OCI-LY1 (cell line): ENCODE measurements around the gene CNTROB.

Source experiments
- H2AFZ ChIP-seq: fragments of 200-600 bp; sonication (generic), shearing (Covaris generic); 2 replicates; pipeline ENCODE4 v1.6.0; 2014; ENCODE audit warnings: antibody characterized with exemption, mild to moderate bottlenecking, low read length
- H3F3A ChIP-seq: fragments of 200-600 bp; sonication (generic), shearing (Covaris generic); 2 replicates; pipeline ENCODE4 v1.6.0; 2014; ENCODE audit warnings: mild to moderate bottlenecking, antibody characterized with exemption, low read length, moderate library complexity; ENCODE audit not compliant: insufficient read depth
- H3K27ac ChIP-seq: fragments of 200-600 bp; sonication (generic); 2 replicates; pipeline ENCODE4 v1.5.1; 2014; ENCODE audit warnings: low read length, mixed run types, mild to moderate bottlenecking, low read depth; ENCODE audit not compliant: poor library complexity, severe bottlenecking
- H3K27me3 ChIP-seq: fragments of 200-600 bp; sonication (generic); 2 replicates; pipeline ENCODE4 v1.6.0; 2014; ENCODE audit warnings: antibody characterized with exemption, mild to moderate bottlenecking, low read length, moderate library complexity; ENCODE audit not compliant: insufficient read depth
- H3K36me3 ChIP-seq: fragments of 200-600 bp; sonication (generic); 2 replicates; pipeline ENCODE4 v1.6.1; 2014; ENCODE audit warnings: mild to moderate bottlenecking, antibody characterized with exemption, low read length, moderate library complexity, mixed read lengths; ENCODE audit not compliant: insufficient read depth
- H3K4me1 ChIP-seq: fragments of 200-600 bp; sonication (generic); 2 replicates; pipeline ENCODE4 v1.5.1; 2014; ENCODE audit warnings: mild to moderate bottlenecking, low read length, moderate library complexity; ENCODE audit not compliant: insufficient read depth, severe bottlenecking
- H3K4me2 ChIP-seq: fragments of 200-600 bp; sonication (generic), shearing (Covaris generic); 2 replicates; pipeline ENCODE4 v1.6.1; 2014; ENCODE audit warnings: low read length
- H3K4me3 ChIP-seq: fragments of 200-600 bp; sonication (generic); 2 replicates; pipeline ENCODE4 v1.5.1; 2014; ENCODE audit warnings: low read length, low read depth, mild to moderate bottlenecking, mixed read lengths; ENCODE audit not compliant: poor library complexity, severe bottlenecking
- H3K79me2 ChIP-seq: fragments of 200-600 bp; shearing (Covaris generic); 2 replicates; pipeline ENCODE4 v1.6.1; 2016; ENCODE audit warnings: mixed run types, low read length, mixed read lengths; ENCODE audit not compliant: insufficient read depth
- H3K9ac ChIP-seq: fragments of 200-600 bp; sonication (generic), shearing (Covaris generic); 2 replicates; pipeline ENCODE4 v1.6.1; 2014; ENCODE audit warnings: mild to moderate bottlenecking, low read length, mixed read lengths
- H3K9me2 ChIP-seq: fragments of 200-600 bp; sonication (generic), shearing (Covaris generic); 2 replicates; pipeline ENCODE4 v1.6.1; 2014; ENCODE audit warnings: low read depth, mild to moderate bottlenecking, low read length, mixed read lengths
- H3K9me3 ChIP-seq: fragments of 200-600 bp; shearing (Covaris generic); 2 replicates; pipeline ENCODE4 v1.6.1; 2014; ENCODE audit warnings: low read length, mixed read lengths
- H4K20me1 ChIP-seq: fragments of 200-600 bp; sonication (generic), shearing (Covaris generic); 2 replicates; pipeline ENCODE4 v1.6.0; 2016; ENCODE audit warnings: mild to moderate bottlenecking, low read length; ENCODE audit not compliant: insufficient read depth
- EZH2 ChIP-seq: fragments of 200-600 bp; sonication (generic), shearing (Covaris generic); IDR thresholded peaks from 2 replicates; pipeline ENCODE4 v1.8.0; 2017; ENCODE audit warnings: borderline replicate concordance, mixed run types, mild to moderate bottlenecking, antibody characterized with exemption, low read length, moderate library complexity, mixed read lengths
- TF ChIP-seq, protein P1 (sequence below): fragments of 200-600 bp; sonication (generic), shearing (Covaris generic); IDR thresholded peaks from 2 replicates; pipeline ENCODE4 v1.5.1; 2017; ENCODE audit warnings: mild to moderate bottlenecking, antibody characterized with exemption, low read length, moderate library complexity, mixed read lengths

Gene CNTROB

DNA sequence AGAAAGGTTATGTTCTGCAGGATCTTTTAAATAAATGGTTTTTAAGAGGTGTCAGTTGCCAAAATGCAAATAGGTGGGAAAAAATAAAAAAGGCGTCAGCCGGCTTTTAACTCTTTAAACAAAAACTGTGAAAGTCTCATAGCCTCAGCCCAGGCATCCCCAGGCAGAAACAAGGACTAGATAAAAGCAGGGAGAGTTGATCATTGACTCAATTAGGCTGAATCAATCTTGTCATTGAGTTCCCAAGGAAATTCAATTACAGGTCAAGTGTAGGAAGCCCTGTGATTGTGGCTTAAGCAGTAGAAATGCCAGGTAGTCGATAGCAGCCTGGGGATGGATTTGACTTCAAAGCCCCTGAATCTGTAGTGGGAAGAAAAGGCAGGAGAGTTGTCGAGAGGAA is 39.6 kb downstream of the CNTROB start:
- no peak overlapping the region for H3K27ac ChIP-seq
- TF ChIP-seq, protein P1, sequence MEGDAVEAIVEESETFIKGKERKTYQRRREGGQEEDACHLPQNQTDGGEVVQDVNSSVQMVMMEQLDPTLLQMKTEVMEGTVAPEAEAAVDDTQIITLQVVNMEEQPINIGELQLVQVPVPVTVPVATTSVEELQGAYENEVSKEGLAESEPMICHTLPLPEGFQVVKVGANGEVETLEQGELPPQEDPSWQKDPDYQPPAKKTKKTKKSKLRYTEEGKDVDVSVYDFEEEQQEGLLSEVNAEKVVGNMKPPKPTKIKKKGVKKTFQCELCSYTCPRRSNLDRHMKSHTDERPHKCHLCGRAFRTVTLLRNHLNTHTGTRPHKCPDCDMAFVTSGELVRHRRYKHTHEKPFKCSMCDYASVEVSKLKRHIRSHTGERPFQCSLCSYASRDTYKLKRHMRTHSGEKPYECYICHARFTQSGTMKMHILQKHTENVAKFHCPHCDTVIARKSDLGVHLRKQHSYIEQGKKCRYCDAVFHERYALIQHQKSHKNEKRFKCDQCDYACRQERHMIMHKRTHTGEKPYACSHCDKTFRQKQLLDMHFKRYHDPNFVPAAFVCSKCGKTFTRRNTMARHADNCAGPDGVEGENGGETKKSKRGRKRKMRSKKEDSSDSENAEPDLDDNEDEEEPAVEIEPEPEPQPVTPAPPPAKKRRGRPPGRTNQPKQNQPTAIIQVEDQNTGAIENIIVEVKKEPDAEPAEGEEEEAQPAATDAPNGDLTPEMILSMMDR: no peak
- no peak overlapping the region for H3K4me3 ChIP-seq
- no peaks in the 10 kb centered on the region for H3K4me1 ChIP-seq
- H3K9me3 ChIP-seq: peaks cover 5% of the 10 kb centered on the region; the same call in 1 of the 2 replicates
- no peaks in the 10 kb centered on the region for H3F3A ChIP-seq
- no peak overlapping the region for H3K4me2 ChIP-seq
- no peaks in the 10 kb centered on the region for H3K79me2 ChIP-seq
- no peaks in the 10 kb centered on the region; the same call in 1 of the 2 replicates for H3K36me3 ChIP-seq
- H3K9me2 ChIP-seq: no peaks in the 10 kb centered on the region
- no peak overlapping the region for H2AFZ ChIP-seq
- no peaks in the 10 kb centered on the region; the same call in 1 of the 2 replicates for H3K27me3 ChIP-seq
- H3K9ac ChIP-seq: no peak overlapping the region
- H4K20me1 ChIP-seq: no peaks in the 10 kb centered on the region

GRCh38 chr17:7972131-7972785 is 40.3 kb downstream of the CNTROB start:
- H3K9me3 ChIP-seq: peaks cover 5% of the 10 kb centered on the region; the same call in 1 of the 2 replicates
- no peaks in the 10 kb centered on the region for H3K4me1 ChIP-seq
- H3K9ac ChIP-seq: no peak overlapping the region
- no peak overlapping the region for H3K4me2 ChIP-seq
- H3K36me3 ChIP-seq: no peaks in the 10 kb centered on the region; the same call in 1 of the 2 replicates
- no peak overlapping the region for H3K4me3 ChIP-seq
- H2AFZ ChIP-seq: no peak overlapping the region
- TF ChIP-seq, protein P1: peak; percentile 20; the same call in 1 of the 2 replicates
- no peak for TF ChIP-seq EZH2
- no peaks in the 10 kb centered on the region for H4K20me1 ChIP-seq
- no peaks in the 10 kb centered on the region for H3K79me2 ChIP-seq
- no peaks in the 10 kb centered on the region; the same call in 1 of the 2 replicates for H3K27me3 ChIP-seq
- H3F3A ChIP-seq: no peaks in the 10 kb centered on the region
- no peak overlapping the region for H3K27ac ChIP-seq
- H3K9me2 ChIP-seq: no peaks in the 10 kb centered on the region

DNA sequence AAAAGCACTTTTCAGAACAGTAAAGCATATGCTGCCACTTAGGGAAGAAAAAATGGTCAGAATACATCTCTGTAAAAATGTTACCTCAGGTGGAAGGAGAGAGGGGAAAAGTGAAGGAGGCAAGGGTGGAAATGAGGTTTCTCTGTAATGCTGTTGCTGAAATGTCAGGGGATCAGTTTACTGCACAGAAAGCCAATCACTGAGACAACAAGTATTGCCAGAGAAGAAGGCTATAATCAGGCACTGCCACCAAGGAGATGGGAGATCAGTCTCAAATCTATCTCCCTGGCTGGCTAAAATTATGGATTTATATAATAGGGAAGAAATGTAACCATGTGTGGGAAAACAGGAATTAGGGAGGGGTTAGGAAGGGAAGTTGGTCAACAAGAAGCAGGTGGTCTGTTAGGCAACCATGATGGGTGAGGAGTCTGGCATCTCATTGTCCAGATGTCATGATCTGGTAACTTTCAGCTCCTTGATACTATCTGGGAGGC is 42.7 kb downstream of the CNTROB start:
- no peaks in the 10 kb centered on the region; the same call in 1 of the 2 replicates for H3K27me3 ChIP-seq
- TF ChIP-seq EZH2: no peak
- TF ChIP-seq, protein P1: no peak

More for the DNA sequence above, 42.7 kb downstream of the CNTROB start:
- Histone ChIP-seq H2AFZ (no peak overlapping the region), H3K9me2 (no peaks in the 10 kb centered on the region), H3K9me3 (peaks cover 5% of the 10 kb centered on the region; the same call in 1 of the 2 replicates), H3K27ac (no peak overlapping the region), H3K9ac (no peak overlapping the region), H3K4me3 (no peak overlapping the region), H3K4me2 (no peak overlapping the region), H3K4me1 (no peaks in the 10 kb centered on the region), H3F3A (no peaks in the 10 kb centered on the region), H4K20me1 (no peaks in the 10 kb centered on the region), H3K36me3 (no peaks in the 10 kb centered on the region; the same call in 1 of the 2 replicates), H3K79me2 (no peaks in the 10 kb centered on the region)
